GM23338 (cell line): ENCODE data around the gene CCDC146.

Experiments used
- CREB1 ChIP-seq: fragments of 250-450 bp; sonication (Bioruptor Pico); IDR thresholded peaks from 2 replicates; pipeline ENCODE4 v1.5.0; 2020; ENCODE audit warnings: low read depth, mild to moderate bottlenecking, moderate library complexity
- CTCF ChIP-seq, 2 experiments: fragments of 200-600 bp in 1 of 2; sonication (generic) in 1 of 2; conservative IDR thresholded peaks; 2 replicates each; pipeline versions ENCODE4 v1.5.1 to v1.6.1; 2016 to 2017; ENCODE audit warnings: antibody characterized with exemption in 2 of 2, low read depth in 2 of 2, mild to moderate bottlenecking in 2 of 2, moderate library complexity in 1 of 2
- ETS1 ChIP-seq: IDR thresholded peaks from 2 replicates; pipeline ENCODE4 v1.6.1; 2016; ENCODE audit warnings: antibody characterized with exemption
- EZH2 ChIP-seq: fragments of 200-600 bp; sonication (generic); IDR thresholded peaks from one replicate; pipeline ENCODE4 v1.8.0; 2017; ENCODE audit warnings: antibody characterized with exemption, mild to moderate bottlenecking, low read depth; ENCODE audit not compliant: unreplicated experiment
- JUNB ChIP-seq: IDR thresholded peaks from one replicate; pipeline ENCODE4 v1.6.1; 2016; ENCODE audit warnings: antibody characterized with exemption; ENCODE audit not compliant: unreplicated experiment
- NANOG ChIP-seq: IDR thresholded peaks from 2 replicates; pipeline ENCODE4 v1.6.1; 2016; ENCODE audit warnings: antibody characterized with exemption, borderline replicate concordance
- POLR2AphosphoS5 ChIP-seq: IDR thresholded peaks from 2 replicates; pipeline ENCODE4 v1.6.1; 2016; ENCODE audit warnings: antibody characterized with exemption, low read depth
- REST ChIP-seq: IDR thresholded peaks from one replicate; pipeline ENCODE4 v1.6.1; 2018; ENCODE audit warnings: antibody characterized with exemption; ENCODE audit not compliant: unreplicated experiment
- ZNF331 ChIP-seq: fragments of 250-450 bp; sonication (Bioruptor Pico); IDR thresholded peaks from 2 replicates; pipeline ENCODE4 v1.5.0; 2020; ENCODE audit warnings: low read depth, mild to moderate bottlenecking, moderate library complexity

- TF ChIP-seq CTCF (conservative IDR thresholded peaks at IDR 0.05; ENCODE audit: low read depth in 2 of 2) (no peak), EZH2 (no peak), JUNB (no peak), ZNF331 (CRISPR knock-in tag) (no peak), NANOG (no peak), CREB1 (CRISPR knock-in tag) (no peak), REST (no peak), POLR2AphosphoS5 (no peak), ETS1 (no peak)
Measured at GRCh38 chr7:77205706-77206105, 83.3 kb downstream of the CCDC146 start.
